ENCODE data around the gene TANGO2. TPM values are rescaled to one million over a fixed set of nuclear protein-coding genes. Genes with fewer than 3 reads are reported as not detected.

Gene TANGO2
- total and polyA plus RNA-seq, 9 of the 15 experiments (the other 6 are each of a cell fraction or from before 2014, with no cell fraction given), result 15.5 to 94.9 (median 70.1) TPM

DNA sequence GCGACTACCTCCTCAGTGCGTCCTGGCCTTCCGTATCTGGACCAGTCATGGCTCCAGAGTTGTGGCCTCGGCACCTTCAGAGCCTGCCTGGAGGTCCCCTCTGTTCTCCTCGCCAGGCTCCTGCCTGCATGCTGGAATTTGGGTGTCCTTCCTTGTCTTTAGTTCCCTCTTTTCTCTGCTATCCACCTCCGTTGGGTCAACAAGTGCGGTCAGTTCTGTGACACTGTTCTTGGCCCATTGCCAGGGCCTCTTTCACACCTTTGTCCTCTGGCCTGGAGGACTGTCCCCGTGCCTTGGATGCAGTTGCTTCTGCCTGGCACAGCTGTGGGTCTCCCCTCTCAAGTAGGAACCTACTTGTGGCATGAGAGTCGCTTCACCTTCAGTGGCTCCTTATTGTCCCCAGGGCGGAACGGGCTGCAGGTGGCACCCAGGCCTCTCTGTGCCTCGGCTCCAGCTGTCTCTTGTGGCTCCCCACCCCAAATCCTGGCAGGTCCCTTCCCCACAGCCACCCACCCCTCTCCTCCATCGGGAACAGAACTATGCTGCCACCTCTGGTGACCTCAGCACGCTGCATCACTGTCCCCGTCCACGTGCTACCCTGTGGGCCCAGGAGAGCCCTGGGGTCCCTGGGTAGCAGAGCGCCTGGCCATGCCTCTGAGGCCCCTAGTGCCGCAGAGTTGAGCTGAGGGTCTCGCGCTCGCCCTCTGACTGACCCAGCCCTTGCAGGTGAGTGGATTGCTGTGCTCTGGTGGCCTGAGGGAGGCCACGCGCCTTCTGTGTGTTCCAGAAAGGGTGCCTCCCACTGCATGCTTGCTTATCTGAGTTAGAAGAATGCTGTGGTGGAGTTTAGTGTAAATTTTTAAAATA, 63.9 kb downstream of the TANGO2 start (continued):
- TF ChIP-seq, protein P1, sequence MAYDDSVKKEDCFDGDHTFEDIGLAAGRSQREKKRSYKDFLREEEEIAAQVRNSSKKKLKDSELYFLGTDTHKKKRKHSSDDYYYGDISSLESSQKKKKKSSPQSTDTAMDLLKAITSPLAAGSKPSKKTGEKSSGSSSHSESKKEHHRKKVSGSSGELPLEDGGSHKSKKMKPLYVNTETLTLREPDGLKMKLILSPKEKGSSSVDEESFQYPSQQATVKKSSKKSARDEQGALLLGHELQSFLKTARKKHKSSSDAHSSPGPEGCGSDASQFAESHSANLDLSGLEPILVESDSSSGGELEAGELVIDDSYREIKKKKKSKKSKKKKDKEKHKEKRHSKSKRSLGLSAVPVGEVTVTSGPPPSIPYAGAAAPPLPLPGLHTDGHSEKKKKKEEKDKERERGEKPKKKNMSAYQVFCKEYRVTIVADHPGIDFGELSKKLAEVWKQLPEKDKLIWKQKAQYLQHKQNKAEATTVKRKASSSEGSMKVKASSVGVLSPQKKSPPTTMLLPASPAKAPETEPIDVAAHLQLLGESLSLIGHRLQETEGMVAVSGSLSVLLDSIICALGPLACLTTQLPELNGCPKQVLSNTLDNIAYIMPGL (CRISPR knock-in tag; IDR thresholded peaks at IDR 0.05), result peak; percentile 98
- peak; percentile 25; the same call in 1 of the 2 replicates for TF ChIP-seq IFI16 (CRISPR knock-in tag; IDR thresholded peaks at IDR 0.05)
- TF ChIP-seq SMAD1 (IDR thresholded peaks at IDR 0.05; ENCODE audit: low read depth, low read length, partially characterized antibody), result peak; percentile 71
- TF ChIP-seq, protein P2, sequence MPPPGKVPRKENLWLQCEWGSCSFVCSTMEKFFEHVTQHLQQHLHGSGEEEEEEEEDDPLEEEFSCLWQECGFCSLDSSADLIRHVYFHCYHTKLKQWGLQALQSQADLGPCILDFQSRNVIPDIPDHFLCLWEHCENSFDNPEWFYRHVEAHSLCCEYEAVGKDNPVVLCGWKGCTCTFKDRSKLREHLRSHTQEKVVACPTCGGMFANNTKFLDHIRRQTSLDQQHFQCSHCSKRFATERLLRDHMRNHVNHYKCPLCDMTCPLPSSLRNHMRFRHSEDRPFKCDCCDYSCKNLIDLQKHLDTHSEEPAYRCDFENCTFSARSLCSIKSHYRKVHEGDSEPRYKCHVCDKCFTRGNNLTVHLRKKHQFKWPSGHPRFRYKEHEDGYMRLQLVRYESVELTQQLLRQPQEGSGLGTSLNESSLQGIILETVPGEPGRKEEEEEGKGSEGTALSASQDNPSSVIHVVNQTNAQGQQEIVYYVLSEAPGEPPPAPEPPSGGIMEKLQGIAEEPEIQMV (tag; conservative IDR thresholded peaks at IDR 0.05; ENCODE audit: low read depth), result no peak
- no peak for TF ChIP-seq SP2 (IDR thresholded peaks at IDR 0.05; ENCODE audit: extremely low read depth, low read depth, low read length, poor library complexity, severe bottlenecking)
- peak; percentile 93; the same call in 1 of the 2 replicates for TF ChIP-seq JUN (IDR thresholded peaks at IDR 0.05; ENCODE audit: borderline replicate concordance, low read depth, low read length)
- no peak for TF ChIP-seq JUN (CRISPR knock-in tag; IDR thresholded peaks at IDR 0.05; ENCODE audit: borderline replicate concordance)
- TF ChIP-seq, protein P3, sequence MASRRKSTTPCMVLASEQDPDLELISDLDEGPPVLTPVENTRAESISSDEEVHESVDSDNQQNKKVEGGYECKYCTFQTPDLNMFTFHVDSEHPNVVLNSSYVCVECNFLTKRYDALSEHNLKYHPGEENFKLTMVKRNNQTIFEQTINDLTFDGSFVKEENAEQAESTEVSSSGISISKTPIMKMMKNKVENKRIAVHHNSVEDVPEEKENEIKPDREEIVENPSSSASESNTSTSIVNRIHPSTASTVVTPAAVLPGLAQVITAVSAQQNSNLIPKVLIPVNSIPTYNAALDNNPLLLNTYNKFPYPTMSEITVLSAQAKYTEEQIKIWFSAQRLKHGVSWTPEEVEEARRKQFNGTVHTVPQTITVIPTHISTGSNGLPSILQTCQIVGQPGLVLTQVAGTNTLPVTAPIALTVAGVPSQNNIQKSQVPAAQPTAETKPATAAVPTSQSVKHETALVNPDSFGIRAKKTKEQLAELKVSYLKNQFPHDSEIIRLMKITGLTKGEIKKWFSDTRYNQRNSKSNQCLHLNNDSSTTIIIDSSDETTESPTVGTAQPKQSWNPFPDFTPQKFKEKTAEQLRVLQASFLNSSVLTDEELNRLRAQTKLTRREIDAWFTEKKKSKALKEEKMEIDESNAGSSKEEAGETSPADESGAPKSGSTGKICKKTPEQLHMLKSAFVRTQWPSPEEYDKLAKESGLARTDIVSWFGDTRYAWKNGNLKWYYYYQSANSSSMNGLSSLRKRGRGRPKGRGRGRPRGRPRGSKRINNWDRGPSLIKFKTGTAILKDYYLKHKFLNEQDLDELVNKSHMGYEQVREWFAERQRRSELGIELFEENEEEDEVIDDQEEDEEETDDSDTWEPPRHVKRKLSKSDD (conservative IDR thresholded peaks at IDR 0.05; ENCODE audit: low read length), result peak; percentile 78; the same call in 1 of the 2 replicates
- TF ChIP-seq ARID1B (IDR thresholded peaks at IDR 0.05), result no peak
- 0 out of 2 replicates have a peak, but pooled peaks have one; percentile 54 for TF ChIP-seq ZNF76 (CRISPR knock-in tag; IDR thresholded peaks at IDR 0.05; ENCODE audit: borderline replicate concordance)
- peak; percentile 51 for TF ChIP-seq CHD4 (IDR thresholded peaks at IDR 0.05; ENCODE audit: insufficient read depth, insufficient replicate concordance, low read depth, low read length, poor library complexity, severe bottlenecking)
- TF ChIP-seq TEAD2 (tag; IDR thresholded peaks at IDR 0.05), result peak; percentile 60; the same call in 1 of the 2 replicates
- TF ChIP-seq ZBTB17 (CRISPR knock-in tag; IDR thresholded peaks at IDR 0.05), result peak; percentile 71; the same call in 1 of the 2 replicates
- TF ChIP-seq, protein P4, sequence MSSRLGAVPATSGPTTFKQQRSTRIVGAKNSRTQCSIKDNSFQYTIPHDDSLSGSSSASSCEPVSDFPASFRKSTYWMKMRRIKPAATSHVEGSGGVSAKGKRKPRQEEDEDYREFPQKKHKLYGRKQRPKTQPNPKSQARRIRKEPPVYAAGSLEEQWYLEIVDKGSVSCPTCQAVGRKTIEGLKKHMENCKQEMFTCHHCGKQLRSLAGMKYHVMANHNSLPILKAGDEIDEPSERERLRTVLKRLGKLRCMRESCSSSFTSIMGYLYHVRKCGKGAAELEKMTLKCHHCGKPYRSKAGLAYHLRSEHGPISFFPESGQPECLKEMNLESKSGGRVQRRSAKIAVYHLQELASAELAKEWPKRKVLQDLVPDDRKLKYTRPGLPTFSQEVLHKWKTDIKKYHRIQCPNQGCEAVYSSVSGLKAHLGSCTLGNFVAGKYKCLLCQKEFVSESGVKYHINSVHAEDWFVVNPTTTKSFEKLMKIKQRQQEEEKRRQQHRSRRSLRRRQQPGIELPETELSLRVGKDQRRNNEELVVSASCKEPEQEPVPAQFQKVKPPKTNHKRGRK (tag; IDR thresholded peaks at IDR 0.05), result no peak
- TF ChIP-seq SMARCC2 (IDR thresholded peaks at IDR 0.05; ENCODE audit: low read depth), result no peak
- peak; percentile 69 to 84 for TF ChIP-seq RAD21 (CRISPR knock-in tag; conservative IDR thresholded peaks at IDR 0.05 in 1 of 2, IDR thresholded peaks at IDR 0.05 in 1 of 2)
- TF ChIP-seq CCAR2 (IDR thresholded peaks at IDR 0.05; ENCODE audit: low read depth, low read length), result 0 out of 2 replicates have a peak, but pooled peaks have one; percentile 58

Measured in K562 (cell line).